GM12874 (cell line): ENCODE measurements around the gene INPP5J.

Source experiments
- TF ChIP-seq, protein P1 (sequence below): IDR thresholded peaks from 2 replicates; pipeline ENCODE4 v1.5.1; 2011; ENCODE audit warnings: low read depth, mild to moderate bottlenecking, control low read depth, low read length, moderate library complexity; ENCODE audit not compliant: insufficient read depth

INPP5J gene

DNA sequence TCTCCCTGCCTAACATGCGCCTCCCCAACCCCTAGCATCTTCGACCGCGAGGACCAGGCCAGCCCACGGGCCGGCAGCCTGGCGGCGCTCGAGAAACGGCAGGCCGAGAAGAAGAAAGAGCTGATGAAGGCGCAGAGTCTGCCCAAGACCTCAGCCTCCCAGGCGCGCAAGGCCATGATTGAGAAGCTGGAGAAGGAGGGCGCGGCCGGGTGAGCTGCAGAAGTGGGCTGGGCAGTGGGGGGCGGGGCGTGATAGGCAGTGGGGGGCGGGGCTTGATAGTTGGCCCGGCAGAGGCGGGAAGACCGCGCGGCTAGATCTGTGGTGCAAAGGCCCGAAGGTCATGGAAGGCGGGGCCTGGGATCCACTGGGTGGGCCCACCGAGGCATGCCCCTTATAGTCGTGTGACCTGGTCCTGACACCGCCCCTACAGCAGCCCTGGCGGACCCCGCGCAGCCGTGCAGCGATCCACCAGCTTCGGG, 24.1 kb upstream of the INPP5J start:
- TF ChIP-seq, protein P1, sequence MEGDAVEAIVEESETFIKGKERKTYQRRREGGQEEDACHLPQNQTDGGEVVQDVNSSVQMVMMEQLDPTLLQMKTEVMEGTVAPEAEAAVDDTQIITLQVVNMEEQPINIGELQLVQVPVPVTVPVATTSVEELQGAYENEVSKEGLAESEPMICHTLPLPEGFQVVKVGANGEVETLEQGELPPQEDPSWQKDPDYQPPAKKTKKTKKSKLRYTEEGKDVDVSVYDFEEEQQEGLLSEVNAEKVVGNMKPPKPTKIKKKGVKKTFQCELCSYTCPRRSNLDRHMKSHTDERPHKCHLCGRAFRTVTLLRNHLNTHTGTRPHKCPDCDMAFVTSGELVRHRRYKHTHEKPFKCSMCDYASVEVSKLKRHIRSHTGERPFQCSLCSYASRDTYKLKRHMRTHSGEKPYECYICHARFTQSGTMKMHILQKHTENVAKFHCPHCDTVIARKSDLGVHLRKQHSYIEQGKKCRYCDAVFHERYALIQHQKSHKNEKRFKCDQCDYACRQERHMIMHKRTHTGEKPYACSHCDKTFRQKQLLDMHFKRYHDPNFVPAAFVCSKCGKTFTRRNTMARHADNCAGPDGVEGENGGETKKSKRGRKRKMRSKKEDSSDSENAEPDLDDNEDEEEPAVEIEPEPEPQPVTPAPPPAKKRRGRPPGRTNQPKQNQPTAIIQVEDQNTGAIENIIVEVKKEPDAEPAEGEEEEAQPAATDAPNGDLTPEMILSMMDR = no peak

DNA sequence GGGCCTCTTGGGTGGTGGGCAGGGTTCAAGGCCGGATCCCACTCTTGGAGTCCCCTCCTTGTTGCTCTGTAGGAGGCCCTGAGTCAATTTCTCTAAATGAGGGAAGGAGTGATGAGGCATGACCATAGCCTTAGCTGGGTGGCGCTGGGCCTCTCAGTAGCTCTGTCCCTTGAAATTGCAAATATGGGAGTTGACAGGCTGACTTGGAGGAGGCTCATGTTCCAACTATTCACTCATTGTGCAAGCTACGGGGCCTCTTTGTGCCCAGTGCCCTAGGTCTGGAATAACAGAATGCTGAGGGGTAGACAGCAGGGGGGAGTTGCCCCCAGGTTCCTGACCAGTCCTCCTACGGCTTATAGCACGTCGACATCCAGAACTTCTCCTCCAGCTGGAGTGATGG, 23.4 kb upstream of the INPP5J start:
- TF ChIP-seq, protein P1 = no peak

DNA sequence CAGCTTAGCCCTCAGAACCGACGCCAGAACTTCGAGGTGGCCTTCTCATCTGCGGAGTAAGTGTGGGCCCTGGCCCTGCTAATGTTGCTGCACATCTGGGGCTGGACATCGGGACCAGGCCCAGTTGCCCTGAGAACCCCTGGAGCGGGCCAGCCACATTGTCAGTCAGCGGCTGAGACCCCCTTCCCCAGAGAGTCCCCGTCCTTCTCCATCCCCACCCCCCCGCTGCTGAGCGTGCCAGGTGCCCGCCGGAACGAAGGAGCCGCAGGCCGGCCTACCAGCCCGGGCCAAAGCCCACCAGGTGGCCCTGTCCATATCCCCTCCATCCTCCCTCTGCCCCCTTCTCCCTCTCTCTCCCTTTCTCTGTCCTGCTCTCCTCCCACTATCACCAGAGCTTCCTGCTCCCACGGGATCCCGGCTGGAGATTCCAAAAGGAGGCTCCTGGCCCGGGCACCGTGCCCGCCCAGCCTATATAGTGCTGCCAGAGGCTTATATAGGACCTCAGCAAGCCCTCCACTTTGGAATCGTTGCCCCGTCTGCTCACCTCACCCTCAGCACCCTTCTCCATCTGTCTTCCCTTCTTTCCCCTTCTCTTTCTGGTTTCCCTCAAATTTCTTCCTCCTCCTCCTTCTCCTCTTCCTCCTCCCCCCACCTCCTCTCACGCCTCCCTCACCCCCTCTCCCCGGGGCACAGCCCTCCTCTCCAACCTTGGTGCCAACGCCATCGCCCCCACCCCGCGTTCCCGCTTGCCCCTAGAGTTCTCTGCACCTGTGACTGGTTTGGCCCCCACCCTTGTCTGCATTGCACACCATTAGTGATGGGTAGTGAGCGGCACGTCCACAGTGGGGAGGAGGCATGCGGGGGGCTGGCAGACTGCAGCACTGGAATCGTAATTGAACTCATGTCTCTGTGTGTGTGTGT, 22.7 kb upstream of the INPP5J start:
- TF ChIP-seq, protein P1 = no peak

DNA sequence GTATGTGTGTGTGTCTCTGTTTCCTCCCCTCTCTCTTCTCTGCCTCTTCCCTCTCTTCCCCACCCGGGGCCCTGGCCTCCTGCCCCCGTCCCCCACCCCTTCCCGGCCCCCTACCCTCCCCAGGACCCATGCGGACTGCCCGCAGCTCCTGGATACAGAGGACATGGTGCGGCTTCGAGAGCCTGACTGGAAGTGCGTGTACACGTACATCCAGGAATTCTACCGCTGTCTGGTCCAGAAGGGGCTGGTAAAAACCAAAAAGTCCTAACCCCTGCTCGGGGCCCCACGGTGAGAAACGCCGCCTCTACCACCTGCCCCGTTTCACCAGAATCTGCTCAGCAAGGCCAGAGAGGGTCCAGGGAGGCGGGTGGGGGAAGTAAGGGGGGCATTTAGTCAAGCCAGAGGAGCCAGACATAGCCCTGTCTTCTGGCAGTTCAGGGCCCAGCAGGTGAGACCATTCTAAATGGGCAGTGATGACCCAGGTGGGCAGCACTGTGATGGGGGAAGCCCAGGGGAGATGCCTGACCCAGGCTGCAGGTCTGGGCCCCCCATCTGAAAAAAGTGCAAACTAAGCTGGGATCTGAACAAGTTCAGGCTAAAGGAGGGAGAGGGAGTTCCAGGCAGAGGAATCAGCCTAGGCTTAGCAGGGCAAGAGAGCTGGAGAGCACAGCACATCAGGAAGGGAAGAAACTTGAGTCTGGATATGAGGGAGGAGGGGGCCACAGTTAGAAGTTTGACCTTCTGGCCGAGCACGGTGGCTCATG, 21.8 kb upstream of the INPP5J start:
- TF ChIP-seq, protein P1 = no peak

DNA sequence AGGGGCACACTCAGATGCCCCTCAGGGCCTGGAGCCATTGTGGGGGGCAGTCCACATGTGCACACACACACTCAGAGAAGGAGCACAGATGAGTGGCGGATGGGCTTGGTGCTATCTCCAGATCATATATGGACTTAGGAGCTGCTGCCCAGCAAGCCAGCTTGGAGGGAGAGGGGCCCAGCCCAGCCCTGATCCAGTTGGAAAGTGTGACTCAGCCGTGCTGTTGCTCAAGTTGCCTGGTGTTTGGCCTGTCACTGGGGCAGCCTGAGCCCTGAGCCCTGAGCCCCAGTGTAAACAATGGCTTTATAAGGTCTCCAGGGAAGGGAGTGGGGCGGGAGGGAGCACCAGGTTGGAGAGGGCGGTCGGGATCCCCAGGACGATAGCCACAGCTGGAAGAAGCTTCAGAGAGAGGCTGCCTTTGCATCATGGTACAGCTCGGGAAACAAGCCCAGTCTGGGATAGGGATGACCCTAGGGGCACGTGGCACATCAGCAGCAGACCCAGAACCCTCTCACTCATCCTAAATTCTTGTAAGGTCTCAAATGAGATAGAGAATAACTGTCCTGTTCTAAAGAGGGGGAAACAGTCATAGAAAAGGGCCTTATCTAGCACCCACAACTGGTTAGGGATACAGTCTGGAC, 20.2 kb upstream of the INPP5J start:
- TF ChIP-seq, protein P1 = no peak

DNA sequence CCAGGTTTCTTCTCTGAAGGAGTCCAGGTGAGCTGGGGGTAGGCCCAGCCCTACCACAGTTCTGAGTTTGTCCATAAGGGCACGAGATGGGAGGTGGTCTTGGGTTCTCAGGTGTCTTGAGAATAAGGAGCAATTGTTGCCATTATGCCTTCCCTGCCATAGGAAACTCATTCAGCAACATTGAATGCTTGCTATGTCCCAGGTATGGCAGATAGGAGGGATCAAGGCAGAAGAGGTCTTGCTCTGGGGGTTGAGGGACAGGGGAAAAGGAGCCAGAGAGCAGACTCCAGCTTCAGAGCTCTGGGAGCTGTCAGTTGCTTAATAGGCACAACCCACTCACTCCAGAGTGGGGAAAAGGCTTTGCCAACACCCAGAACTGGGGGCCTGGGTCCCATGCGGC, 19.7 kb upstream of the INPP5J start:
- TF ChIP-seq, protein P1 = no peak

DNA sequence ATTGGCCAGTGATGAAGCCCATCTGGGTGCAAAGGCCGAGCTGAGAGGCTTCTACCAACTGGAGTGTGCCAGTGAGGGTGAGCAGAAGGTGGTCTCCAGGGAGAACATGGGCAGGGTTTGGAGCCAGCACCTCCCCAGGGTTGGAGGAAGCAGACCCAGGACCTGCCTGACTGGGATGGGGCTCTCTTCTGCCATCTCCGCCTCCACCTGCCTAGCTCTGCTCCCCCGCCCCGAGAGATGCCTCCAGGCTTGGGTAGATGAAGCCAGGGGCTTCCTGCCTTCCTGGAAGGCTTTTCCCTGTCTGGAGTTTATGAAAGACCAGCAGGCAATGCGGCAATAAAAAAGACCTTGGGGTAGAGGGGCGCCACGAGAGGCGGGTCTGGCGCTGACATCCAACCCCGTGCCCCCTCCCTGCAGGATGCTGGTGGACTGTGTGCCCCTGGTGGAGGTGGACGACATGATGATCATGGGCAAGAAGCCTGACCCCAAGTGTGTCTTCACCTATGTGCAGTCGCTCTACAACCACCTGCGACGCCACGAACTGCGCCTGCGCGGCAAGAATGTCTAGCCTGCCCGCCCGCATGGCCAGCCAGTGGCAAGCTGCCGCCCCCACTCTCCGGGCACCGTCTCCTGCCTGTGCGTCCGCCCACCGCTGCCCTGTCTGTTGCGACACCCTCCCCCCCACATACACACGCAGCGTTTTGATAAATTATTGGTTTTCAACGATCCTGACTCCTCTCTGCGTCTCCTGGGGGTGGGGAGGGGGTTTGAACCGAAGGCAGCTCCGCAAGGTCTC, 18.7 kb upstream of the INPP5J start:
- TF ChIP-seq, protein P1 = no peak
